Spleen (tissue), 11 donors: ENCODE measurements around the gene EPB41L4A. TPM values are rescaled to one million over a fixed set of nuclear protein-coding genes. Genes with fewer than 3 reads are reported as not detected.

ENCODE experiments used
- DNase-seq: peaks from one replicate; pipeline ENCODE4 v3.0.0-alpha.2; 2020
- H3K27ac ChIP-seq, 8 donors: fragments of 200-600 bp; sonication (generic) in 7 of 8; 1 replicate in 4 of 8; 2 replicates in 4 of 8; pipeline versions ENCODE4 v1.5.0 to v1.8.0; 2016 to 2021; ENCODE audit warnings: inconsistent platforms in 4 of 8, mild to moderate bottlenecking in 4 of 8, moderate library complexity in 1 of 8
- H3K27me3 ChIP-seq, 7 donors: fragments of 200-600 bp; sonication (generic) in 6 of 7; replicated peaks in 1 of 7; 1 replicate in 4 of 7; 2 replicates in 3 of 7; pipeline versions ENCODE4 v1.5.0 to v1.8.0; 2016 to 2021; ENCODE audit warnings: inconsistent platforms in 3 of 7, mild to moderate bottlenecking in 1 of 7
- H3K36me3 ChIP-seq, 6 donors: fragments of 200-600 bp; sonication (generic) in 5 of 6; 1 replicate in 4 of 6; 2 replicates in 2 of 6; pipeline versions ENCODE4 v1.5.0 to v1.8.0; 2016 to 2021; ENCODE audit warnings: inconsistent platforms in 2 of 6
- H3K4me1 ChIP-seq, 6 donors: fragments of 200-600 bp; sonication (generic) in 5 of 6; 1 replicate in 3 of 6; 2 replicates in 3 of 6; pipeline versions ENCODE4 v1.5.0 to v1.8.0; 2016 to 2021; ENCODE audit warnings: inconsistent platforms in 3 of 6
- H3K4me3 ChIP-seq, 8 donors: fragments of 200-600 bp; sonication (generic) in 7 of 8; 1 replicate in 4 of 8; 2 replicates in 4 of 8; pipeline versions ENCODE4 v1.5.0 to v1.8.0; 2016 to 2021; ENCODE audit warnings: inconsistent platforms in 4 of 8, mild to moderate bottlenecking in 4 of 8, moderate library complexity in 2 of 8
- H3K9me3 ChIP-seq, 8 donors: fragments of 200-600 bp; sonication (generic) in 7 of 8; 1 replicate in 4 of 8; 2 replicates in 4 of 8; pipeline versions ENCODE4 v1.5.0 to v1.8.0; 2016 to 2021; ENCODE audit warnings: inconsistent platforms in 4 of 8
- POLR2A ChIP-seq, 3 donors: fragments of 450-650 bp; IDR thresholded peaks; one replicate each; pipeline ENCODE4 v1.5.1; 2017; ENCODE audit warnings: antibody characterized with exemption in 3 of 3, mild to moderate bottlenecking in 1 of 3
- POLR2AphosphoS5 ChIP-seq, 3 donors: sonication (generic); formaldehyde crosslinking; IDR thresholded peaks; one replicate each; pipeline ENCODE4 v1.5.1; 2017; ENCODE audit warnings: antibody characterized with exemption in 3 of 3
- WGBS, 5 donors: extraction: QIAGEN DNeasy Blood & Tissue Kit in 3 of 5; methylation state at CpG; one replicate each; pipeline versions ENCODE4 v1.1.5 to v1.1.7; 2013 to 2018; 5-methylcytosine and 5-hydroxymethylcytosine counted together
- intact Hi-C: fragments of 100-400 bp; cut with DNase I; formaldehyde crosslinking; loops from one replicate; pipeline ENCODE4 v1.15.0; 2023; ENCODE audit warnings: low total_unique reads
- polyA plus RNA-seq, 3 donors: library from polyadenylated mRNA; stranded (reverse); fragments of 200-250 nt; gene quantifications; one replicate each; pipeline ENCODE4 v1.2.1, GENCODE V29; 2013
- total RNA-seq, 7 donors: library from RNA; depleted of rRNA in 3 of 7; stranded (reverse); fragments of >200 nt in 3 of 7; fragmentation: NEBNext Ultra II Directional in 4 of 7; extraction: Animal tissue kit (Norgen Biotek cat#: 25700) in 4 of 7; gene quantifications; one replicate each; pipeline versions ENCODE4 v1.1.0 to v1.2.1, GENCODE V29; 2016 to 2021
- TF ChIP-seq, protein P1 (sequence below), 11 experiments: fragments of 200-600 bp in 7 of 11; fragments of 450-650 bp in 4 of 11; sonication (generic) in 4 of 11; IDR thresholded peaks in 8 of 11; conservative IDR thresholded peaks in 3 of 11; 1 replicate in 7 of 11; 2 replicates in 4 of 11; pipeline versions ENCODE4 v1.4.0 to v1.8.0; 2016 to 2021; ENCODE audit warnings: antibody characterized with exemption in 11 of 11, inconsistent platforms in 4 of 11, mild to moderate bottlenecking in 1 of 11
- donor health status: healthy with polysubstance abuse.
- donor health status: DM: no; HTN: no; CAD: no; lungs with moderate emphysema.
- donor health status: DM: no; HTN: no; CAD: no.
- donor health status: Bipolar disorder and iron deficiency.
- donor health status: healthy.
- donor health status: DM: no; HTN: no; CAD: no.
- donor health status: DM: yes; HTN: yes; CAD: no.

The EPB41L4A gene
- total and polyA plus RNA-seq, 10 donors: 1.4 to 28.1 (median 12.2) TPM

DNA sequence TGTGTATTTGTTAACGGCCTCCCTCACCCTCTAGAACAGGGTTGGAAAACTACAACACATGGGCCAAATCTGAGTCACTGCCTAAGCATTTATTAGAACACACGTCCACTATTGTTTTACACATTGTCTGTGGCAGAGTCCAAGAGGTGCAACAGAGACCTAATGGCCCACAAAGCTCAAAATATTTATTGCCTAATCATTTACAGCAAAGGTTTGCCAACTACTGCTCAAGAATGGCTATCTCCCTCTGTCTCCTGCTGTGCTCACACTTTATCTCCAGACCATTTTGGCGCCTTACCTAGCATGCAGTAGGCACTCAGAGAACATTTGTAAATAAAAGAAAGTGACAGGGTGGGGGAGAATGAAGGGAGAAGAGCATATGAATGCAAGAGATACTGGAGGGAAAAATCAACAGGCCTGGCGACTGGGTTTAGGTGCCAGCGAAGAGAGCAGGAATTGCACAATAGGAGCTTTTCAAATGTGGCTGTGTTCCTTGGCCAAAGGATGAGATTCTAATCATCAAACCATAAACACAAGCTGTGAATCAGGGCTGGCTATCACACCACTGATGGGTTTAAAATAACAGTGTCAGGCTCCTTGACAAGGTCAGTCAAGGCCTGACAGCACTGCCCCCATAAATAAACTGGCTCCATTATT, 80.3 kb downstream of the EPB41L4A start:
- Histone ChIP-seq H3K27ac (no peak overlapping the region), H3K4me3 (no peak overlapping the region), H3K27me3 (no peaks in the 10 kb centered on the region), H3K36me3 (no peaks in the 10 kb centered on the region), H3K9me3 (no peaks in the 10 kb centered on the region), H3K4me1 (peaks cover 0 to 1% (median 0%) of the 10 kb centered on the region in 6 donors)
- DNase-seq: no peak
- intact Hi-C loops: no loop called here
- WGBS, 5 donors: 86 to 96% (median 88%) methylated on average over 5 of the region's 5 CpGs
- TF ChIP-seq, protein P1, sequence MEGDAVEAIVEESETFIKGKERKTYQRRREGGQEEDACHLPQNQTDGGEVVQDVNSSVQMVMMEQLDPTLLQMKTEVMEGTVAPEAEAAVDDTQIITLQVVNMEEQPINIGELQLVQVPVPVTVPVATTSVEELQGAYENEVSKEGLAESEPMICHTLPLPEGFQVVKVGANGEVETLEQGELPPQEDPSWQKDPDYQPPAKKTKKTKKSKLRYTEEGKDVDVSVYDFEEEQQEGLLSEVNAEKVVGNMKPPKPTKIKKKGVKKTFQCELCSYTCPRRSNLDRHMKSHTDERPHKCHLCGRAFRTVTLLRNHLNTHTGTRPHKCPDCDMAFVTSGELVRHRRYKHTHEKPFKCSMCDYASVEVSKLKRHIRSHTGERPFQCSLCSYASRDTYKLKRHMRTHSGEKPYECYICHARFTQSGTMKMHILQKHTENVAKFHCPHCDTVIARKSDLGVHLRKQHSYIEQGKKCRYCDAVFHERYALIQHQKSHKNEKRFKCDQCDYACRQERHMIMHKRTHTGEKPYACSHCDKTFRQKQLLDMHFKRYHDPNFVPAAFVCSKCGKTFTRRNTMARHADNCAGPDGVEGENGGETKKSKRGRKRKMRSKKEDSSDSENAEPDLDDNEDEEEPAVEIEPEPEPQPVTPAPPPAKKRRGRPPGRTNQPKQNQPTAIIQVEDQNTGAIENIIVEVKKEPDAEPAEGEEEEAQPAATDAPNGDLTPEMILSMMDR (IDR thresholded peaks at IDR 0.05 in 8 of 11, conservative IDR thresholded peaks at IDR 0.05 in 3 of 11): no peak
- no peak for TF ChIP-seq POLR2AphosphoS5 (IDR thresholded peaks at IDR 0.05)
- TF ChIP-seq POLR2A (IDR thresholded peaks at IDR 0.05): no peak

DNA sequence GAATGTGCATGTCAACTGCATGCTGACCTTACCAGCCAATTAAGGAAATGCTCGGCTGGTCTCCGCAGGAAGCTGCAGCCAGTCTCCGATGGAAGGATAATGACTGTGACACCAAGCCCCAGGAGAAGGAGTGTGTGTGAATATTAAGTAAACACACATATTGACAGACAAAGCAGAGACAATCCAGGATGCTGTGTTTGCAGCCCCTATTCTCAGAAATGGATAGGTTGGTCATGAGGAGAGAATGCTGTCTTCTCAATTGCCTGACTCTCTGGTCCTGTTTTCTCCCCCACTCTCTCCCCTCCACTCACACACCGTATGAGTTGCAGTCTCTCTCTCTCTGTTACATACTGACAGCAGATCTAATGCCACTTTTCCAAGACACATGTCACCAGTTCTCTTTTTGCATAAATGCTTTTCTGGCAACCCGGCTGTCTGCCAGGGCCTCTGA, 85.7 kb downstream of the EPB41L4A start:
- no peak overlapping the region for H3K4me3 ChIP-seq
- DNase-seq: no peak
- no peaks in the 10 kb centered on the region for H3K9me3 ChIP-seq
- intact Hi-C loops: no loop called here
- H3K36me3 ChIP-seq: no peaks in the 10 kb centered on the region
- peaks cover 6 to 31% (median 14%) of the 10 kb centered on the region in 6 donors for H3K4me1 ChIP-seq
- no peak overlapping the region for H3K27ac ChIP-seq
- no peak for TF ChIP-seq POLR2A (IDR thresholded peaks at IDR 0.05)
- no peak for TF ChIP-seq POLR2AphosphoS5 (IDR thresholded peaks at IDR 0.05)
- TF ChIP-seq, protein P1 (IDR thresholded peaks at IDR 0.05 in 8 of 11, conservative IDR thresholded peaks at IDR 0.05 in 3 of 11): no peak
- H3K27me3 ChIP-seq: peaks cover 0 to 3% (median 0%) of the 10 kb centered on the region in 7 donors
- 29 to 49% (median 42%) methylated on average over 5 of the region's 5 CpGs for WGBS, 5 donors

DNA sequence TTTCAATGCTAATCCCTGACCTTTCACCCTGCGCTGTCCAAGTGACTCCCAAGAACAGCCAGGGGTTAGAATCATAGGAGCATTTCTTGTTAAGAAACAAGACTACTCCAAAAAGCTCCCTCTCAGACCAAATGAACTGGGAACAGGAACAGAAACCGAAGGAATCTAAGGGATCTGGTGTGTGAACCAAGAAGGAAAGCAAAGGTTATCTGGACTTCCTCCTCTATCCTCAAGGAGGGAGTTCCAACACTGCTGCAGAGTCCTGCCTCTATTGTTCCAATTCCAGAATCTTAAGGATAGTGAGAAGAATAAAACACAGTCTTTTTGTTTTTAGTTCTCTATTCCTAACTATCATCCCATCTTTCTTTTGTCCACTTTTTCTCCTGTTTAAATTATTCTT, 87.2 kb downstream of the EPB41L4A start:
- intact Hi-C loops: no loop called here
- no peaks in the 10 kb centered on the region for H3K9me3 ChIP-seq
- H3K27ac ChIP-seq: no peak overlapping the region
- peaks cover 6 to 31% (median 14%) of the 10 kb centered on the region in 6 donors for H3K4me1 ChIP-seq
- H3K4me3 ChIP-seq: no peak overlapping the region
- no peaks in the 10 kb centered on the region for H3K36me3 ChIP-seq
- peaks cover 0 to 7% (median 0%) of the 10 kb centered on the region in 7 donors for H3K27me3 ChIP-seq
- TF ChIP-seq POLR2AphosphoS5 (IDR thresholded peaks at IDR 0.05) (no peak), POLR2A (IDR thresholded peaks at IDR 0.05) (no peak)
- TF ChIP-seq, protein P1 (IDR thresholded peaks at IDR 0.05 in 8 of 11, conservative IDR thresholded peaks at IDR 0.05 in 3 of 11): no peak
- WGBS, 5 donors: 72 to 82% (median 77%) methylated on average over 2 of the region's 2 CpGs
- no peak for DNase-seq

DNA sequence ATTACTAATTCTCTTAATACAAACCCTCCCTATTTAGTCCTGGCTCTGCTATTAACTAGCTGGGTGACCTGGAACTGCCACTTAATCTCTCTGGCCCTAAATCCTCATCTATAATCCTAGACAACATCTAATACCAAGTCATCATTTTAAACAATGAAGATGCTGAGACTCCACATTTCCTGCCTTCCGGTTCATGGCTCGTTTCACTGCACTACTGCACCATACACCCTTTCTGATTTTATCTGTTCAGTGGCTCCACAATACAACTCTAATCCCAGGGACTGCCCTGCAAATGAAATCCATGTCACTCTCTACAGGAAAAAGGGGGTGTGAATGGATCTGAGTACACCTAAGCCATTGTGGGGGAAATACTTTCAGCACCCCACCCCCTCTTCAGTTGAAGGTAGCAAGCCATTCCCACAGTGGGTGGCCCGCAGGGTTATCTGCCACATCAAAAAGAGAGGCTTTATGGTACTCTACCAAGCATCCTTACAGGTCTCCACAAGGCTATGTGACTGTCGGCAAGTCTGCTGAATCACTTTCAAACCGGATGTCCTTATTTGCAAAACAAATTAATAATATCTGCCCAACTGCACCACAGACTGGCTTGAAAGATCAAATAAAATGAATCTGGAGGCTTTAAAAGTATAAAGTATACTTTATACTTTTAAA, 89.5 kb downstream of the EPB41L4A start:
- WGBS, 5 donors: 7 to 21% (median 14%) methylated on average over 5 of the region's 5 CpGs
- H3K27ac ChIP-seq: no peak overlapping the region
- no peak for TF ChIP-seq POLR2A (IDR thresholded peaks at IDR 0.05)
- TF ChIP-seq, protein P1 (IDR thresholded peaks at IDR 0.05 in 8 of 11, conservative IDR thresholded peaks at IDR 0.05 in 3 of 11): no peak
- no peak for TF ChIP-seq POLR2AphosphoS5 (IDR thresholded peaks at IDR 0.05)
- peaks cover 0 to 7% (median 0%) of the 10 kb centered on the region in 7 donors for H3K27me3 ChIP-seq
- no peak overlapping the region for H3K4me3 ChIP-seq
- DNase-seq: no peak
- peaks cover 6 to 31% (median 14%) of the 10 kb centered on the region in 6 donors for H3K4me1 ChIP-seq
- no peaks in the 10 kb centered on the region for H3K9me3 ChIP-seq
- intact Hi-C loops: no loop called here
- H3K36me3 ChIP-seq: no peaks in the 10 kb centered on the region
